NCI-H1105 (cell line): Measurements from ENCODE around the gene USP37.

Experiments
- DNase-seq: peaks from one replicate; lab custom pipeline; 2025; lab: John Stamatoyannopoulos, UW

The USP37 gene

DNA sequence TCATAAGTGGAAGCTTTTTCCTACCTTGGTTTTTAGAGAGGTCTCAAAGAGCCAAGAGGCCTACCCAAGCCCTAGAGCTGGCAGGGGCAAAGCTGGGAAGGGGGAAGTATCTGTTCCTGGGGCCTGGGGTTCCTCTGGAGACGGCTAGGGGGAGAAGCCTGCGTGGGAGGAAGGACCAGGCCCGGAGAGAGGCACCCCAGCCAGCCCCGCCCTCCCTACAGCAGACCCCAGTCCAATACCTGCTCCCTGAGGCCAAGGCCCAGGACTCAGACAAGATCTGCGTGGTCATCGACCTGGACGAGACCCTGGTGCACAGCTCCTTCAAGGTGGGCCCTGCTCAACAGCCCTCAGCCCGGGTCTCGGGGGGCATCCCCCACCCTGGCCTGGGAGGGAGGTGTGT is 166.3 kb downstream of the USP37 start:
- DNase-seq = no peak

DNA sequence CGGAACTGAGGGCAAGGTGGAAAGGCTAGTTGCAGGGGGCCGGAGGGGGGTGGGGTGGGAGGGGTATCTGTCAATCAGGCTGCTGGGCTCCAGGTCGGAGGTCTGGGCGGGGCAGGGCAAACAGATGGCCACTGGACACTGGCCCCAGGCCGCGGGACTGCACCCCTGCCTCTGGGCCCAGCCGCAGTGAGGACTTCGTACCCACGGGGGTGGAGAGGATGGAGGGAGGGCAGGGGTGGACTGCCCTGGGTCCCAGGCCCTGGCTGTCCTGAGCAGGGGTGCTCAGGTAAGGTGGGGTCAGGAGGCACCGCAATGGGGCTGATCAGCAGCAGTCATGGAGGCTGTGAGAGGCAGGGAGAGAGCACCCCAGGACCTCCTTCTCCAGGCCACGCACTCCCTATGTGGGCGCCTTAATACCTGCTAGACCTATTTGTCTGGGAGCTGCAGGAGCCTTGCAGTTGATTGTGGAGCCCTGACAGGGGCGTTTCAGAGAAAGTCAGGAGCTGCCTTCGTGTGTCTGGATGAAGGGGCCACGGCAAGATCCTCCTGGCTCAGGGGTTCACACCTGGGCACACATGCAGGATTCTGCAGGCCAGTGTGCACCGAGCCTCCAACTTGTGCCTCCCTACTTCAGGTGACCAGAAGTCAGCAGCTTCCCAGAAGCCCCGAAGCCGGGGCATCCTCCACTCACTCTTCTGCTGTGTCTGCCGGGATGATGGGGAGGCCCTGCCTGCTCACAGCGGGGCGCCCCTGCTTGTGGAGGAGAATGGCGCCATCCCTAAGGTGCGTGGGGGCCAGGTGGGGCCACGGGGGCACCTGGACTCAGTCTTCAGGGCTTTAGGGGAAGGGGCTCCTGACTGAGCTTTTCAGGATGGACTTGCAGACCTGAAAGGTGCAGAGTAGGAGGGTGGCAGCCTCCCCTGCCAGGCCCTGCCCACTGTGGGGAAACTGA is 166.9 kb downstream of the USP37 start:
- no peak for DNase-seq
